Keratinocyte (primary cell): ENCODE measurements around the gene LTF. TPM values are rescaled to one million over a fixed set of nuclear protein-coding genes. Genes with fewer than 3 reads are reported as not detected.

ENCODE experiments used
- DNase-seq: peaks from one replicate; pipeline ENCODE4 v3.0.0-alpha.2; 2011; ENCODE audit warnings: low read depth, missing footprints, low spot score
- FAIRE-seq: peaks from 2 replicates; lab custom pipeline; 2011; peaks lifted over from hg19 to GRCh38; lab: Jason Lieb, UNC
- H2AFZ ChIP-seq: 2 replicates; pipeline ENCODE4 v1.6.0; 2012; ENCODE audit warnings: low read length, control low read depth, inconsistent platforms; ENCODE audit not compliant: control insufficient read depth
- H3K27ac ChIP-seq: 2 replicates; pipeline ENCODE4 v1.5.1; 2011; ENCODE audit warnings: low read length; ENCODE audit not compliant: control insufficient read depth, insufficient read depth
- H3K27me3 ChIP-seq: 3 replicates; pipeline ENCODE4 v1.6.0; 2011; ENCODE audit warnings: low read length; ENCODE audit not compliant: control insufficient read depth, insufficient read depth; ENCODE audit errors: extremely low read depth
- H3K36me3 ChIP-seq, 2 experiments: 2 replicates in 1 of 2; 3 replicates in 1 of 2; pipeline ENCODE4 v1.5.1; 2011; ENCODE audit warnings: low read length in 2 of 2, mild to moderate bottlenecking in 1 of 2; ENCODE audit not compliant: control insufficient read depth in 2 of 2, insufficient read depth in 2 of 2; ENCODE audit errors: extremely low read depth in 1 of 2
- H3K4me1 ChIP-seq: 3 replicates; pipeline ENCODE4 v1.5.1; 2011; ENCODE audit warnings: low read length; ENCODE audit not compliant: control insufficient read depth, insufficient read depth; ENCODE audit errors: extremely low read depth
- H3K4me2 ChIP-seq: 3 replicates; pipeline ENCODE4 v1.6.0; 2011; ENCODE audit warnings: low read depth, low read length; ENCODE audit not compliant: control insufficient read depth, insufficient read depth; ENCODE audit errors: extremely low read depth
- H3K4me3 ChIP-seq, 3 experiments: fragments of 200-600 bp in 1 of 3; sonication (generic) in 1 of 3; 2 replicates in 2 of 3; 3 replicates in 1 of 3; pipeline ENCODE4 v1.5.1; 2011 to 2016; ENCODE audit warnings: low read length in 3 of 3, mild to moderate bottlenecking in 3 of 3, control low read depth in 2 of 3, inconsistent platforms in 1 of 3, low read depth in 1 of 3, mixed read lengths in 1 of 3, mixed run types in 1 of 3, moderate library complexity in 1 of 3; ENCODE audit not compliant: control insufficient read depth in 2 of 3, insufficient read depth in 2 of 3; ENCODE audit errors: extremely low read depth in 1 of 3
- H3K79me2 ChIP-seq: 2 replicates; pipeline ENCODE4 v1.6.0; 2012; ENCODE audit warnings: low read length; ENCODE audit not compliant: control insufficient read depth, insufficient read depth
- H3K9ac ChIP-seq: 3 replicates; pipeline ENCODE4 v1.6.0; 2011; ENCODE audit warnings: low read length; ENCODE audit not compliant: control insufficient read depth, insufficient read depth; ENCODE audit errors: extremely low read depth
- H3K9me1 ChIP-seq: 3 replicates; pipeline ENCODE4 v1.6.0; 2011; ENCODE audit warnings: low read length; ENCODE audit not compliant: control insufficient read depth, insufficient read depth; ENCODE audit errors: extremely low read depth
- H3K9me3 ChIP-seq: 2 replicates; pipeline ENCODE4 v1.5.1; 2012; ENCODE audit warnings: low read depth, low read length; ENCODE audit not compliant: control insufficient read depth
- H4K20me1 ChIP-seq: 3 replicates; pipeline ENCODE4 v1.6.0; 2011; ENCODE audit warnings: low read length; ENCODE audit not compliant: control insufficient read depth, insufficient read depth; ENCODE audit errors: extremely low read depth
- CTCF ChIP-seq, 3 experiments: IDR thresholded peaks in 1 of 3; conservative IDR thresholded peaks in 1 of 3; optimal IDR thresholded peaks in 1 of 3; 2 replicates in 2 of 3; 3 replicates in 1 of 3; pipeline versions ENCODE3 to v1.5.1; 2011; ENCODE audit warnings: low read length in 3 of 3, mild to moderate bottlenecking in 3 of 3, moderate library complexity in 2 of 3, control low read depth in 1 of 3, inconsistent platforms in 1 of 3; ENCODE audit not compliant: insufficient read depth in 2 of 3; ENCODE audit errors: extremely low read depth in 1 of 3
- EZH2 ChIP-seq: IDR thresholded peaks from one replicate; pipeline ENCODE4 v1.6.1; 2012; ENCODE audit warnings: inconsistent platforms, mild to moderate bottlenecking, low read length, moderate library complexity
- dilution Hi-C: fragments of 300-500 bp; cut with MboI; formaldehyde crosslinking; loops from one replicate; pipeline ENCODE4 v1.7.0; 2020; ENCODE audit warnings: low sequenced_read_pairs; ENCODE audit not compliant: extremely low pct_ligation_motif_present
- polyA plus RNA-seq, 5 experiments: library from polyadenylated mRNA; depleted of rRNA in 3 of 5; stranded (reverse) in 3 of 5; stranded (forward) in 1 of 5; unstranded in 1 of 5; fragments of >200 nt; gene quantifications; 1 replicate in 1 of 5; 2 replicates in 3 of 5; 3 replicates in 1 of 5; pipeline versions ENCODE4 v1.2.1 to v1.2.3, GENCODE V29; 2011 to 2012; ENCODE audit warnings: missing spikeins in 2 of 5, low read depth in 1 of 5, low replicate concordance in 1 of 5

Gene LTF
- polyA plus RNA-seq, 1 donor (not counting 4 experiments of a cell fraction or from before 2014, with no cell fraction given), result not detected

GRCh38 chr3:46472736-46473135, 8.0 kb upstream of the LTF start:
- H3K4me2 ChIP-seq, result no peak overlapping the region
- no peaks in the 10 kb centered on the region for H3K9me3 ChIP-seq
- TF ChIP-seq EZH2 (no peak), CTCF (optimal IDR thresholded peaks at IDR 0.05 in 1 of 3, IDR thresholded peaks at IDR 0.05 in 1 of 3, conservative IDR thresholded peaks at IDR 0.05 in 1 of 3; ENCODE audit: extremely low read depth in 1 of 3, insufficient read depth in 2 of 3, low read length in 3 of 3) (no peak)
- DNase-seq, result no peak
- no peak overlapping the region for H3K9ac ChIP-seq
- H3K4me3 ChIP-seq, result no peak overlapping the region
- H3K27me3 ChIP-seq, result peaks cover 22% of the 10 kb centered on the region
- dilution Hi-C loops, result no loop called here
- H2AFZ ChIP-seq, result no peak overlapping the region
- FAIRE-seq, result no peak
- H3K36me3 ChIP-seq, result no peaks in the 10 kb centered on the region
- H3K79me2 ChIP-seq, result no peaks in the 10 kb centered on the region
- no peaks in the 10 kb centered on the region for H3K4me1 ChIP-seq
- H4K20me1 ChIP-seq, result no peaks in the 10 kb centered on the region
- H3K9me1 ChIP-seq, result no peaks in the 10 kb centered on the region
- H3K27ac ChIP-seq, result no peak overlapping the region

- Histone ChIP-seq H3K79me2 (no peaks in the 10 kb centered on the region), H3K4me2 (no peak overlapping the region), H3K36me3 (no peaks in the 10 kb centered on the region), H3K4me1 (no peaks in the 10 kb centered on the region), H3K27ac (no peak overlapping the region), H3K27me3 (peaks cover 20% of the 10 kb centered on the region), H3K4me3 (no peak overlapping the region), H3K9me1 (no peaks in the 10 kb centered on the region), H3K9ac (no peak overlapping the region), H2AFZ (no peak overlapping the region), H4K20me1 (no peaks in the 10 kb centered on the region), H3K9me3 (no peaks in the 10 kb centered on the region)
- dilution Hi-C loops, result no loop called here
- no peak for TF ChIP-seq EZH2
- TF ChIP-seq CTCF (optimal IDR thresholded peaks at IDR 0.05 in 1 of 3, IDR thresholded peaks at IDR 0.05 in 1 of 3, conservative IDR thresholded peaks at IDR 0.05 in 1 of 3; ENCODE audit: extremely low read depth in 1 of 3, insufficient read depth in 2 of 3, low read length in 3 of 3), result no peak
- DNase-seq (no peak), FAIRE-seq (no peak)
Measured at GRCh38 chr3:46471371-46471914, 6.7 kb upstream of the LTF start.
